Activated naive CD8-positive, alpha-beta T cell treated with anti-CD3 and anti-CD28 coated beads for 36 hours (primary cell): ENCODE results near the gene ADGRF4. TPM values are rescaled to one million over a fixed set of nuclear protein-coding genes. Genes with fewer than 3 reads are reported as not detected.
"Not testable (repeated sequence)": the region's sequence is repeated elsewhere in the genome, so short reads cannot be mapped to it uniquely, and the experiment has no call there.

ENCODE experiments used
- DNase-seq: peaks from one replicate; pipeline ENCODE4 v3.0.0; 2021
- H3K27ac Mint-ChIP-seq: one replicate; pipeline ENCODE4 v1.8.0; 2022; ENCODE audit warnings: mild to moderate bottlenecking, moderate library complexity, mixed read lengths
- H3K27me3 Mint-ChIP-seq: one replicate; pipeline ENCODE4 v1.8.0; 2022; ENCODE audit warnings: mild to moderate bottlenecking, mixed read lengths
- H3K36me3 Mint-ChIP-seq: one replicate; pipeline ENCODE4 v1.8.0; 2021; ENCODE audit warnings: mild to moderate bottlenecking, mixed read lengths
- H3K4me1 Mint-ChIP-seq: one replicate; pipeline ENCODE4 v1.8.0; 2021; ENCODE audit warnings: mixed read lengths
- H3K4me3 Mint-ChIP-seq: one replicate; pipeline ENCODE4 v1.8.0; 2022; ENCODE audit warnings: mild to moderate bottlenecking, moderate library complexity, mixed read lengths
- H3K9me3 Mint-ChIP-seq: one replicate; pipeline ENCODE4 v1.8.0; 2022; ENCODE audit warnings: mixed read lengths
- total RNA-seq, 2 experiments: library from RNA; stranded (reverse); gene quantifications; one replicate each; pipeline ENCODE4 v1.2.3, GENCODE V29; 2021

The ADGRF4 gene
- total RNA-seq, 2 experiments from 2014 or later, result not detected

DNA sequence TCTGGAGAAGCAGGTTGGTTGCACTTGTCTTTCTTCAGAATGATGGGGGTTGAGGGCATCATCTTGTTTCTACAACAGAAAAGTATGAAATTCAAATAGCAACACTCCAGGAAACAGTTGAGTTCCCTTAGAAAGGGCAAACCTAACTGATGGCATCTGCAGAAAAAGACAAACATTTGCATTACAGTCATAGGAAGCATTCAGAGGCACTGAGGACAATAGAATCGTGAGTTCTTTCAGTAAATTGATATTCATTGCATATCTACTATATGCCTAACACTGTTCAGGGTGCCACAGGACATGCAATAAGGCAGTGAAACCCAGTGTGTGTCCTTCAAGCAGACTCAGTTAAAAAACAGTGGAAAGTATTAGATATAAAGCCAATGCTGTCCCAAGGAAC lies 42.3 kb downstream of the ADGRF4 start:
- Mint-ChIP-seq H3K9me3 (peaks cover 3% of the 10 kb centered on the region), H3K36me3 (no peaks in the 10 kb centered on the region), H3K27ac (no peak overlapping the region), H3K27me3 (peaks cover 6% of the 10 kb centered on the region), H3K4me1 (peaks cover 7% of the 10 kb centered on the region), H3K4me3 (no peak overlapping the region)
- no peak for DNase-seq

DNA sequence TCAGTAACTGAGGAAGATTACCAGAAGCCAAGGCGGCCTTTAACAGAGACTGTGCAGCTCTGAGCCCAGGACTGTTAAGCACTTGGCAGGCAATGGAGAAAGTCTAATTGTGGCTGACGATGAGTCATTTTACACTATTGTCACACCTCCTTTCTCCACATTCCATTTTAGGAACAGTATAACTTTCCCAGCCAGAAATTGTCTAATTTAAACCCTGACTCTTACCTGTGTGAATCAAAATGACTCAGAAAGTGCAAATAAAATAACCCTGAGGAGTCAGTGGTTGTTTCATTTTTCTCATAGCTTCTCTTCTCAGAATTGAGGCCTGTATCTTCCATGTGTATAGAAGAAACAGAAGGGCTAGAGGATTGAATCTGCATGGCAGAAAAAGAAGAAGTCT lies 43.4 kb downstream of the ADGRF4 start:
- H3K27me3 Mint-ChIP-seq, result no peaks in the 10 kb centered on the region
- H3K4me1 Mint-ChIP-seq, result peaks cover 7% of the 10 kb centered on the region
- no peak for DNase-seq
- no peak overlapping the region for H3K4me3 Mint-ChIP-seq
- peaks cover 3% of the 10 kb centered on the region for H3K9me3 Mint-ChIP-seq
- H3K36me3 Mint-ChIP-seq, result no peaks in the 10 kb centered on the region
- peak overlapping the region; percentile 70 for H3K27ac Mint-ChIP-seq

DNA sequence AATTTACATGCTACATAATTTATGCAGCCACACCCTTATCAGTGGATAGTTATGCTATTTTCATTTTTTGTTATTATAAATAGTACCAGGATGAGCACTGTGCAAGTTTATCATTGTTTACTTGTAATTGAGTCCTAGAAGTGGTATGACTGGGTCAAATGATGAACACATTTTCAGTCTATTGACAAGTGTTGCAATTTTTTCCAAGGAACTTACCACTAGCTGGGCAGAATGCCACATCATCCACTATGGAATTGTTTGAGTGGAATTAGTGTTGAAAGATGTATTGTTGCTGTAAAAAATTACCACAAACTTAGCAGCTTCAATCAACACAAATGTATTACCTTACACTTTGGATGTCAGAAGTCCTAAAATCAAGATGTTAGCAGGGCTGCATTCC lies 45.4 kb downstream of the ADGRF4 start:
- DNase-seq, result no peak
- Mint-ChIP-seq H3K27me3 (no peaks in the 10 kb centered on the region), H3K4me1 (peaks cover 7% of the 10 kb centered on the region), H3K27ac (no peak overlapping the region), H3K9me3 (peaks cover 3% of the 10 kb centered on the region), H3K36me3 (no peaks in the 10 kb centered on the region), H3K4me3 (no peak overlapping the region)

DNA sequence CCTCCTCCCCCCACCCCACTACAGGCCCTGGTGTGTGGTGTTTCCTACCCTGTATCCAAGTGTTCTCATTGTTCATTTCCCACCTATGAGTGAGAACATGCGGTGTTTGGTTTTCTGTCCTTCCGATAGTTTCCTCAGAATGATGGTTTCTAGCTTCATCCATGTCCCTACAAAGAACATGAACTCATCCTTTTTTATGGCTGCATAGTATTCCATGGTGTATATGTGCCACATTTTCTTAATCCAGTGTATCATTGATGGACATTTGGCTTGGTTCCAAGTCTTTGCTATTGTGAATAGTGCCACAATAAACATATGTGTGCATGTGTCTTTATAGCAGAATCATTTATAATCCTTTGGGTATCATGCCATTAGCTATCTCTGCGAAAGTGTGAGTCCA lies 46.9 kb downstream of the ADGRF4 start:
- H3K4me1 Mint-ChIP-seq, result peaks cover 14% of the 10 kb centered on the region
- not testable (repeated sequence) for H3K4me3 Mint-ChIP-seq

DNA sequence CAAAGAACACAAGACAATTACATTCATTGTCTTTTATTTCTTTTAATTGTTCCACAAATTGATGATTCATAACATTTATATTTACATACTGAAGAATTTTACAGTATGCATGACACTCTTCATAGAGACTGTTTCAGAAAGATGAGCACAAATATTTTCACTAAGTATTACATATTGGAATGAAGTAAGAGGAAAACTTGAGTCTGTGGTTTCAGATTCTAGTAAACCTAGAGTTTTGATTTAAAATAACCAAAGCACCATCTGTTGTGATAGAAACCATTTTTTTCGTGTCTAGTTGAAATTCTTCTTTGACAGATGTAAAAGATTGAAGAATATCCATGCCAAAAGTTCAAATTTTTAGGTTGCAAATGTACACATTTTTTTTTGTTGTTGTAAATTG lies 51.4 kb downstream of the ADGRF4 start:
- Mint-ChIP-seq H3K9me3 (peaks cover 5% of the 10 kb centered on the region), H3K36me3 (no peaks in the 10 kb centered on the region), H3K4me3 (no peak overlapping the region), H3K27me3 (peaks cover 16% of the 10 kb centered on the region), H3K27ac (no peak overlapping the region), H3K4me1 (peaks cover 7% of the 10 kb centered on the region)
- no peak for DNase-seq

More for the DNA sequence above, 46.9 kb downstream of the ADGRF4 start:
- not testable (repeated sequence) for H3K36me3 Mint-ChIP-seq, DNase-seq, H3K27ac Mint-ChIP-seq, H3K27me3 Mint-ChIP-seq, H3K9me3 Mint-ChIP-seq

DNA sequence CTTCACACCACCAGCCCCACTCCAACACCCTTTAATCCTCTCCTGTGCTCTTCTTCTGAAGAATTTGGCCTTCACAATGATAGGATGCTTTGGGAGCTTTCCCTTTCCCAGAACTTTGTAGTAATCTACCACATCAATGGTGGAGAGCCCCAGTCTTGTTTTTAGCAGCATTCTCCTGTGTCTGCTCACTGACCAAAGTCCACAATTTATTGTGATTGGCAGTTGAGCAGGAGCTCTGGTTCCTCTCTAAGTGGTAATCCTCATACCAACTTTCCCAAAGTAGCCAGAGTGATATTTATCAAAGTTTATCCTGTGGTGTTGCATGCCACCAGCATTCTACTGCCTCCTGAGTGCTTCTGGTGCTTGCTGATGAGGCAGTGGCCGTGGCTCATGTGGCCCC lies 54.4 kb downstream of the ADGRF4 start:
- no peak for DNase-seq
- no peaks in the 10 kb centered on the region for H3K36me3 Mint-ChIP-seq
- H3K27ac Mint-ChIP-seq, result no peak overlapping the region
- H3K27me3 Mint-ChIP-seq, result peaks cover 21% of the 10 kb centered on the region
- H3K9me3 Mint-ChIP-seq, result peaks cover 5% of the 10 kb centered on the region
- H3K4me3 Mint-ChIP-seq, result no peak overlapping the region
- peaks cover 8% of the 10 kb centered on the region for H3K4me1 Mint-ChIP-seq

DNA sequence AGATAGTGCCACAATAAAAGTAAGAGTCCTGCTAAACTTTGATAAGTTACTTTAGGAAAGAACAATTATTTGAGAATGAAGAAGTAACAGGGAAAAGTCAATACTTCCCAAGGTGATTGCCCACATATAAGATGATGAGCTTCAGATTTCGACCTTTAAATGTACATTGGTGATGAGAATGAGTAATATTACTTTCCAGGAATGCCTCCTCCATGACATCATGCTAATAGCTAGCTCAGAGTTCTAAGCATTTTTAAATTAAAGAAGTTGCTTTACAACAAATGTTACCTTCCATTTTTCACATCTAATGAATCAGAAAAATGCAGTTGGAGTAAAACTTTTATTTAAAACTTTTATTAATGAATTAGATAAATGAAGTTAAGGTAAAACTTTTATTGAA lies 61.0 kb downstream of the ADGRF4 start:
- H3K4me1 Mint-ChIP-seq, result peaks cover 2% of the 10 kb centered on the region
- H3K27me3 Mint-ChIP-seq, result peaks cover 24% of the 10 kb centered on the region

DNA sequence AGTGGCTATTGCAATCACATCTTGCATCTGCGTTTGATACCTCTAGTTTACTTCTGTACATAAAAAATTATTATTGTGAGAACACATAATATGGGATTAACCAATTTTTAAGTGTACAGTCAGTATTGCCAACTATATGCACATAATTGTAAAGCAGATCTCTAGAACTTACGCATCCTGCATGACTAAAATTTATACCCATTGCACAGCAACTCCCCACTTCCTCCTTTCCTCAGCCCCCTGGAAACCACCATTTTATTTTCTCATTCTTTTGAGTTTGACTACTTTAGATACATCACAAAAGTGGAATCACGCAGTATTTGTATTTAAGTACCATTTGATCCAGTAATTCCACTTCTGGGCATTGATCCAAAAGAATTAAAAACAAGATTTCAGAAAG lies 64.1 kb downstream of the ADGRF4 start:
- H3K4me3 Mint-ChIP-seq, result no peak overlapping the region
- DNase-seq, result no peak
- H3K27me3 Mint-ChIP-seq, result peaks cover 25% of the 10 kb centered on the region
- H3K4me1 Mint-ChIP-seq, result no peaks in the 10 kb centered on the region
- no peaks in the 10 kb centered on the region for H3K36me3 Mint-ChIP-seq
- no peak overlapping the region for H3K27ac Mint-ChIP-seq
- peaks cover 2% of the 10 kb centered on the region for H3K9me3 Mint-ChIP-seq

More for the DNA sequence above, 61.0 kb downstream of the ADGRF4 start:
- no peak overlapping the region for H3K4me3 Mint-ChIP-seq
- no peaks in the 10 kb centered on the region for H3K36me3 Mint-ChIP-seq
- DNase-seq, result no peak
- H3K27ac Mint-ChIP-seq, result no peak overlapping the region
- peaks cover 3% of the 10 kb centered on the region for H3K9me3 Mint-ChIP-seq

DNA sequence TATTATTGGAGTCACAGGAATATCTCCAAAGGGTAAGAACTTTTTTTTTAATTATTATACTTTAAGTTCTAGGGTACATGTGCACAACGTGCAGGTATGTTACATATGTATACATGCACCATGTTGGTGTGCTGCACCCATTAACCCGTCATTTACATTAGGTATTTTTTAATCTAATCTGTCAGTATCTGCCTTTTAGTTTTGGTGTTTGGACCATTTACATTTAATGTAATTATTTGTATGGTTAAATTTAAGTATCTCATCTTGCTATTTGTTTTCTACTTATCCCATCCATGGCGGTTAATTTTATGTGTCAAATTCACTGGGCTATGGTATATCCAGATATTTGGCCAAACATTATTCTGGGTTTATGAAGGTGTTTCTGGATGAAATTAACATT lies 68.1 kb downstream of the ADGRF4 start:
- no peak overlapping the region for H3K27ac Mint-ChIP-seq
- H3K4me3 Mint-ChIP-seq, result no peak overlapping the region
- peaks cover 2% of the 10 kb centered on the region for H3K9me3 Mint-ChIP-seq

DNA sequence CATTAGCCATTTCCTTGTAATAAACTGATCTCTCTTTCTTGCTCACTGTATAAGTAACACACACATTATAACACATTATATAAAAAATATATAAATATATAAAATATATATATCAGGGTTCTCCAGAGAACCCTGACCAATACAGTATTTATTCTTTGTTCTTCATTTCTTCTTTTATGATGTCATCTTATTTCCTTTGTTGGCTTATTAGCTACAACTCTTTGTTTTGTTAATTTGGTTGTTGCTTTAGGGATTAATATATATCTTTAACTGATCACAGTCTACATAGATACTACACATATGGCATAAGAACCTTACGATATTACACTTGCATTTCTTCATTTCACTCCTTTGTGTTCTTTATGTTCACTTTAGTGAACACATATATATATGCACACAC lies 68.7 kb downstream of the ADGRF4 start:
- no peak overlapping the region for H3K4me3 Mint-ChIP-seq
- no peaks in the 10 kb centered on the region for H3K4me1 Mint-ChIP-seq
- DNase-seq, result no peak
- no peak overlapping the region for H3K27ac Mint-ChIP-seq
- H3K36me3 Mint-ChIP-seq, result no peaks in the 10 kb centered on the region
- peaks cover 2% of the 10 kb centered on the region for H3K9me3 Mint-ChIP-seq
- H3K27me3 Mint-ChIP-seq, result peaks cover 21% of the 10 kb centered on the region

More for the DNA sequence above, 68.1 kb downstream of the ADGRF4 start:
- H3K27me3 Mint-ChIP-seq, result peaks cover 21% of the 10 kb centered on the region
- no peak for DNase-seq
- no peaks in the 10 kb centered on the region for H3K36me3 Mint-ChIP-seq
- H3K4me1 Mint-ChIP-seq, result no peaks in the 10 kb centered on the region

DNA sequence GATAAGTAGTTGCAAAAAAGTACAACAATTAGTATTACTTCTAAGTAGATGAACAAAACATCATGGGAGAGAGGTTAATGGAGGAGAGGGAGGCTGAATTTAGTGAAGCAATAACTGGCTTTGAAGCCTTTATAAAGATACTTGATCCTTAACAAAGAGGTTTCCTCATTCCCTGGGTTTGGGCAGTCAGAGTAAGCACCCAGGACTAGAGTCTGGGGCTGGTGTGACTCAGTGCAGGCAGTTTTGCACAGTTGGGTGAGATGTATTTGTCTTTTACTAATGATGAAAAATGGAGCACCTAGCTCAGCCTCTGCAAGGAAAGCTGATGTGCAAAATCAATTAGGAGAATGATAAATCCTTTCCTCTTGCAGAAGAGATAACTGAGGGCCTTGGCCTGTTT lies 71.6 kb downstream of the ADGRF4 start:
- Mint-ChIP-seq H3K27ac (no peak overlapping the region), H3K9me3 (peaks cover 2% of the 10 kb centered on the region), H3K4me1 (no peaks in the 10 kb centered on the region), H3K27me3 (peaks cover 11% of the 10 kb centered on the region), H3K4me3 (no peak overlapping the region), H3K36me3 (no peaks in the 10 kb centered on the region)
- DNase-seq, result no peak

Other genes starting within 250 kb of the ADGRF4 start
- 10 to 100 TPM; 35.0 to 35.7 TPM for gene CD2AP, start 220.8 kb upstream of the ADGRF4 start, total RNA-seq
- gene OPN5, start 83.5 kb downstream of the ADGRF4 start, total RNA-seq, result not detected